ENCODE results near the gene C13orf42. TPM values are rescaled to one million over a fixed set of nuclear protein-coding genes. Genes with fewer than 3 reads are reported as not detected.

Gene C13orf42
- total RNA-seq, 1 donor from 2014 or later: not detected

- no peak for TF ChIP-seq CTCF (IDR thresholded peaks at IDR 0.05)
- no peaks in the 10 kb centered on the region for H3K36me3 ChIP-seq
- DNase-seq (ENCODE audit: low spot score in 2 of 2): no peak
- no peaks in the 10 kb centered on the region for H3K4me1 ChIP-seq
- intact Hi-C loops (cut with DNase I): no loop called here
- H3K9me3 ChIP-seq: no peaks in the 10 kb centered on the region
- no peak overlapping the region for H3K27ac ChIP-seq
- H3K27me3 ChIP-seq: no peaks in the 10 kb centered on the region
- no peak overlapping the region for H3K4me3 ChIP-seq
Observed at GRCh38 chr13:51136276-51136980, 25.4 kb upstream of the C13orf42 start.

DNA sequence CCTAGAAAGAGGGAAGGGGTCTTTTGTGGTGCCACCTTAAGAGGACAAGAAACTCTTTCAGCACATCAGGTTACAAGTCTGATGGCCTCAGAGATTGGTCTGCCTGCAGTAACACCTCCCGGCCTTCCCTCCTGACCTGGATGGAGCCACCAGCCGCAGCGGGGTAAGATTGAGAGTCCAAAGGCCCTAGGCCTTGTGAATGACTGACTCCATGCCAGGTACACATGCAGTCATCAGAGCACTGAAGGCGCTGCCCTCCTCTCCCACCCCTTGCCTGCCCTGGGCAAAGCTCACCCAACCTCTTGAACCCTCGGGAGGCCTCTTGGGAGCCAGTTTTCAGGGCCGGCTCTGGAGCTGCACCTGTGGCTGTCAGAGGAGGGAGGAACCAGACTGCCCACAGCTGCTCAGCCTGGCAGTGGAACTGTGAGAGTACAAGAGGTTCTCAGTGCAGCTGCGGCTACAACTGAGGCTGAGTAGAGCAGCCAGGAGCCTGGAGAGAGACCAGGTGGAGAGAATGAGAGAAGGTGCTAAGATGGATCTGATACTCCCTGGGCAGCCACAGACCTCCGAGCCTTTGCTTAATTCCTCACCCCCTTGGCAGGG, 23.8 kb upstream of the C13orf42 start:
- H3K9me3 ChIP-seq: no peaks in the 10 kb centered on the region

DNA sequence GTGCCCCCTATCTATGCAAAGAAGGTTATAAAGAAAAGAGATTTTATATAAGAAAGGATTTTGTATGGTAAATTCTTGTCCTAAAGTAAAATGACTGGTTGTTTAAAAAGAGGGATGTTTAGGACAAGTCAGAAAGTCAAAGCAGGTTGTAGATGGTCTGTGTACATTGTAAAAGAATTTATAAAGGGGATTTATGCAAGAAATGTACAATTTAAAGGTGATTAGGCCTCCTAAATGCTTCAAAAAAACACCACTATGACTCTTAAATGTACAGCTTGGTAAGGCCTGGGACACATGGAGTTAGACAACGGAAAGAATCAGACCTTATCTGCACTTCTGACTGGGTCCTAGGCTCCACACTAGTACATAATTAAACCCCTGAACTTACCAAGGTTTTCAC, 19.3 kb upstream of the C13orf42 start:
- H3K4me3 ChIP-seq: no peak overlapping the region
- DNase-seq (ENCODE audit: low spot score in 2 of 2): no peak
- H3K9me3 ChIP-seq: no peaks in the 10 kb centered on the region
- no peak overlapping the region for H3K27ac ChIP-seq
- no peaks in the 10 kb centered on the region for H3K4me1 ChIP-seq
- TF ChIP-seq CTCF (IDR thresholded peaks at IDR 0.05): no peak
- H3K36me3 ChIP-seq: no peaks in the 10 kb centered on the region
- intact Hi-C loops (cut with DNase I): no loop called here
- no peaks in the 10 kb centered on the region for H3K27me3 ChIP-seq

More for the DNA sequence above, 23.8 kb upstream of the C13orf42 start:
- Histone ChIP-seq H3K36me3 (no peaks in the 10 kb centered on the region), H3K27me3 (no peaks in the 10 kb centered on the region), H3K27ac (no peak overlapping the region), H3K4me3 (no peak overlapping the region), H3K4me1 (no peaks in the 10 kb centered on the region)
- TF ChIP-seq CTCF (IDR thresholded peaks at IDR 0.05): no peak
- intact Hi-C loops (cut with DNase I): no loop called here
- no peak for DNase-seq (ENCODE audit: low spot score in 2 of 2)

- intact Hi-C loops (cut with DNase I): no loop called here
- no peak for DNase-seq (ENCODE audit: low spot score in 2 of 2)
Observed at GRCh38 chr13:51125495-51126226, 14.6 kb upstream of the C13orf42 start.

More at GRCh38 chr13:51125495-51126226, 14.6 kb upstream of the C13orf42 start:
- H3K4me3 ChIP-seq: no peak overlapping the region
- no peaks in the 10 kb centered on the region for H3K4me1 ChIP-seq
- no peaks in the 10 kb centered on the region for H3K27me3 ChIP-seq
- H3K9me3 ChIP-seq: no peaks in the 10 kb centered on the region
- TF ChIP-seq CTCF (IDR thresholded peaks at IDR 0.05): peak; percentile 40 to 65 (median 48)
- H3K36me3 ChIP-seq: no peaks in the 10 kb centered on the region
- H3K27ac ChIP-seq: no peak overlapping the region

All from ascending aorta (tissue), 2 donors.